Kidney (tissue), 14 donors: ENCODE results near the gene P3H4. TPM values are rescaled to one million over a fixed set of nuclear protein-coding genes. Genes with fewer than 3 reads are reported as not detected.

Source experiments
- DNase-seq, 5 donors: peaks; one replicate each; pipeline ENCODE4 v3.0.0-alpha.2; 2013 to 2020
- FAIRE-seq: peaks from 2 replicates; lab custom pipeline; 2012; peaks lifted over from hg19 to GRCh38; lab: Jason Lieb, UNC
- H3K27ac ChIP-seq, 2 donors: one replicate each; pipeline ENCODE4 v1.7.0; 2013; ENCODE audit warnings: low read depth in 2 of 2, low read length in 2 of 2, inconsistent platforms in 1 of 2
- H3K27me3 ChIP-seq: one replicate; pipeline ENCODE4 v1.7.1; 2013; ENCODE audit warnings: low read length, inconsistent platforms; ENCODE audit not compliant: control insufficient read depth, insufficient read depth
- H3K36me3 ChIP-seq, 3 donors: one replicate each; pipeline versions ENCODE4 v1.7.0 to v1.7.1; 2013; ENCODE audit warnings: low read length in 3 of 3, control low read depth in 1 of 3, inconsistent platforms in 1 of 3; ENCODE audit not compliant: insufficient read depth in 3 of 3, control insufficient read depth in 2 of 3
- H3K4me1 ChIP-seq, 3 donors: one replicate each; pipeline versions ENCODE4 v1.7.0 to v1.7.1; 2013; ENCODE audit warnings: low read length in 3 of 3, inconsistent platforms in 1 of 3, low read depth in 1 of 3; ENCODE audit not compliant: control insufficient read depth in 2 of 3, insufficient read depth in 2 of 3
- H3K4me3 ChIP-seq, 3 donors: one replicate each; pipeline versions ENCODE4 v1.7.0 to v1.8.1; 2013; ENCODE audit warnings: low read length in 3 of 3, control low read depth in 1 of 3, inconsistent platforms in 1 of 3
- H3K9ac ChIP-seq, 3 donors: one replicate each; pipeline versions ENCODE4 v1.7.0 to v1.7.1; 2013; ENCODE audit warnings: low read length in 3 of 3, control low read depth in 1 of 3, inconsistent platforms in 1 of 3
- H3K9me3 ChIP-seq, 3 donors: one replicate each; pipeline versions ENCODE4 v1.7.0 to v1.7.1; 2013; ENCODE audit warnings: low read length in 3 of 3, control low read depth in 1 of 3, inconsistent platforms in 1 of 3; ENCODE audit not compliant: control insufficient read depth in 2 of 3, insufficient read depth in 1 of 3
- intact Hi-C: fragments of 100-400 bp; cut with DNase I; formaldehyde crosslinking; loops from one replicate; pipeline ENCODE4 v1.11.1; 2022
- polyA plus RNA-seq: library from polyadenylated mRNA; stranded (reverse); fragments of 350-450 nt; fragmentation: Illumina TruSeq; extraction: RNeasy Lipid Tissue Mini Kit (QIAGEN cat#74804); gene quantifications from one replicate; pipeline ENCODE4 v1.2.3, GENCODE V29; 2014; ENCODE audit warnings: low read depth, low replicate concordance; ENCODE audit not compliant: insufficient read depth
- total RNA-seq: library from RNA; stranded (reverse); fragmentation: NEBNext Ultra II Directional; extraction: Animal tissue kit (Norgen Biotek cat#: 25700); gene quantifications from one replicate; pipeline ENCODE4 v1.2.1, GENCODE V29; 2021
- TF ChIP-seq, protein P1 (sequence below): IDR thresholded peaks from 3 replicates; pipeline ENCODE4 v1.5.1; 2012; ENCODE audit warnings: mild to moderate bottlenecking, moderate library complexity, borderline replicate concordance; ENCODE audit not compliant: insufficient read depth; ENCODE audit errors: extremely low read depth
- donor health status: control.
- donor health status: control.
- donor health status: control.
- donor health status: control.
- donor health status: control.
- donor health status: DM: yes; HTN: yes; CAD: no.
- donor health status: Normal renal cell carcinoma (clear cell type).

The P3H4 gene
- total and polyA plus RNA-seq, 2 donors from 2014 or later = 13.6 to 13.7 TPM

DNA sequence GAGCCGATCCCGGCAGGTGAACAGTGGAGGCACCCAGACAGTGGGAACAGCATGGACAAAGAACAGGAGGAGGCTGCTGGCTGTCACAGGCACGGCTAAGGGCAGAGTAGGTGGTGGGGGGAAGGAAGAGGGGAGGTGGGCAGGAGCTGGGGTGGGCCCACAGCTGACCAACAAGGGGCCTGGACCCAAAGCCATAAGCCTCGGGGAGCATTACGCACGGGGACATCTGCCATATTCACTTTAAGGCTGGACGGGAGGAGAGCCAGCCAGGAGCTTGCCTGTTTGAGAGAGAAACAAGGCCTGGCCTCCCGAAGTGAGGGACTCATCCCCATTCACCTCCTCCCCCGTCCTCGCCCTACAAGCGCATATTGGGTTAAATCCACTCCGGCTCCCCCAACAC lies 57.7 kb downstream of the P3H4 start:
- no peak overlapping the region for H3K9ac ChIP-seq
- peaks cover 3 to 41% (median 24%) of the 10 kb centered on the region in 3 donors for H3K36me3 ChIP-seq
- DNase-seq = no peak
- no peak overlapping the region for H3K27ac ChIP-seq
- no peaks in the 10 kb centered on the region for H3K27me3 ChIP-seq
- no peaks in the 10 kb centered on the region for H3K9me3 ChIP-seq
- H3K4me3 ChIP-seq = no peak overlapping the region
- TF ChIP-seq, protein P1, sequence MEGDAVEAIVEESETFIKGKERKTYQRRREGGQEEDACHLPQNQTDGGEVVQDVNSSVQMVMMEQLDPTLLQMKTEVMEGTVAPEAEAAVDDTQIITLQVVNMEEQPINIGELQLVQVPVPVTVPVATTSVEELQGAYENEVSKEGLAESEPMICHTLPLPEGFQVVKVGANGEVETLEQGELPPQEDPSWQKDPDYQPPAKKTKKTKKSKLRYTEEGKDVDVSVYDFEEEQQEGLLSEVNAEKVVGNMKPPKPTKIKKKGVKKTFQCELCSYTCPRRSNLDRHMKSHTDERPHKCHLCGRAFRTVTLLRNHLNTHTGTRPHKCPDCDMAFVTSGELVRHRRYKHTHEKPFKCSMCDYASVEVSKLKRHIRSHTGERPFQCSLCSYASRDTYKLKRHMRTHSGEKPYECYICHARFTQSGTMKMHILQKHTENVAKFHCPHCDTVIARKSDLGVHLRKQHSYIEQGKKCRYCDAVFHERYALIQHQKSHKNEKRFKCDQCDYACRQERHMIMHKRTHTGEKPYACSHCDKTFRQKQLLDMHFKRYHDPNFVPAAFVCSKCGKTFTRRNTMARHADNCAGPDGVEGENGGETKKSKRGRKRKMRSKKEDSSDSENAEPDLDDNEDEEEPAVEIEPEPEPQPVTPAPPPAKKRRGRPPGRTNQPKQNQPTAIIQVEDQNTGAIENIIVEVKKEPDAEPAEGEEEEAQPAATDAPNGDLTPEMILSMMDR = no peak
- H3K4me1 ChIP-seq = peaks cover 0 to 3% (median 0%) of the 10 kb centered on the region in 3 donors
- intact Hi-C loops = no loop called here
- FAIRE-seq = no peak

Other genes with a start within 250 kb of the P3H4 start
- gene KRT9, start 239.9 kb downstream of the P3H4 start, total RNA-seq = not detected
- gene KRT9, start 239.9 kb downstream of the P3H4 start, polyA plus RNA-seq = not detected
- gene KRT14, start 225.1 kb downstream of the P3H4 start, total RNA-seq = not detected
- not detected for gene KRT14, start 225.1 kb downstream of the P3H4 start, polyA plus RNA-seq
- gene KRT16, start 199.2 kb downstream of the P3H4 start, total RNA-seq = 3.1 TPM
- gene KRT16, start 199.2 kb downstream of the P3H4 start, polyA plus RNA-seq = not detected
- gene KRT17, start 187.4 kb downstream of the P3H4 start, total RNA-seq = 11.1 TPM
- 5.5 TPM for gene KRT17, start 187.4 kb downstream of the P3H4 start, polyA plus RNA-seq
- 842 TPM for gene EIF1, start 123.1 kb downstream of the P3H4 start, total RNA-seq
- 1,166 TPM for gene EIF1, start 123.1 kb downstream of the P3H4 start, polyA plus RNA-seq
- not detected for gene GAST, start 99.6 kb downstream of the P3H4 start, total RNA-seq
- gene GAST, start 99.6 kb downstream of the P3H4 start, polyA plus RNA-seq = not detected
- gene HAP1, start 77.3 kb downstream of the P3H4 start, total RNA-seq = 1.3 TPM
- 0.99 TPM for gene HAP1, start 77.3 kb downstream of the P3H4 start, polyA plus RNA-seq
- gene JUP, start 25.2 kb downstream of the P3H4 start, total RNA-seq = 223 TPM
- gene JUP, start 25.2 kb downstream of the P3H4 start, polyA plus RNA-seq = 148 TPM
- 38.3 TPM for gene FKBP10, start 1.1 kb upstream of the P3H4 start, total RNA-seq
- 19.6 TPM for gene FKBP10, start 1.1 kb upstream of the P3H4 start, polyA plus RNA-seq
- gene NT5C3B, start 24.3 kb upstream of the P3H4 start, total RNA-seq = 44.0 TPM
- gene NT5C3B, start 24.3 kb upstream of the P3H4 start, polyA plus RNA-seq = 88.0 TPM
- gene KLHL10, start 25.9 kb upstream of the P3H4 start, total RNA-seq = 0.28 TPM
- gene KLHL10, start 25.9 kb upstream of the P3H4 start, polyA plus RNA-seq = not detected
- 16.1 TPM for gene KLHL11, start 53.5 kb upstream of the P3H4 start, total RNA-seq
- 0.37 TPM for gene KLHL11, start 53.5 kb upstream of the P3H4 start, polyA plus RNA-seq
- 104 TPM for gene ACLY, start 107.0 kb upstream of the P3H4 start, total RNA-seq
- 33.7 TPM for gene ACLY, start 107.0 kb upstream of the P3H4 start, polyA plus RNA-seq
- gene ODAD4, start 118.7 kb upstream of the P3H4 start, total RNA-seq = 6.0 TPM
- 4.6 TPM for gene ODAD4, start 118.7 kb upstream of the P3H4 start, polyA plus RNA-seq
- gene CNP, start 154.8 kb upstream of the P3H4 start, total RNA-seq = 87.5 TPM
- gene CNP, start 154.8 kb upstream of the P3H4 start, polyA plus RNA-seq = 64.0 TPM
- gene DNAJC7, start 205.5 kb upstream of the P3H4 start, total RNA-seq = 88.1 TPM
- gene DNAJC7, start 205.5 kb upstream of the P3H4 start, polyA plus RNA-seq = 141 TPM
- 26.8 TPM for gene NKIRAS2, start 208.1 kb upstream of the P3H4 start, total RNA-seq
- gene NKIRAS2, start 208.1 kb upstream of the P3H4 start, polyA plus RNA-seq = 21.2 TPM
- gene C17orf113, start 238.7 kb upstream of the P3H4 start, total RNA-seq = 3.8 TPM
- gene C17orf113, start 238.7 kb upstream of the P3H4 start, polyA plus RNA-seq = 1.1 TPM